ENCODE results near the gene ICAM2. TPM values are rescaled to one million over a fixed set of nuclear protein-coding genes. Genes with fewer than 3 reads are reported as not detected.
A peak's percentile ranks its signal among the peaks of the same experiment; 100 is the strongest.
"Not testable (repeated sequence)": the region's sequence is repeated elsewhere in the genome, so short reads cannot be mapped to it uniquely, and the experiment has no call there.

Gene ICAM2
- total RNA-seq, 1 donor = 6.5 TPM

DNA sequence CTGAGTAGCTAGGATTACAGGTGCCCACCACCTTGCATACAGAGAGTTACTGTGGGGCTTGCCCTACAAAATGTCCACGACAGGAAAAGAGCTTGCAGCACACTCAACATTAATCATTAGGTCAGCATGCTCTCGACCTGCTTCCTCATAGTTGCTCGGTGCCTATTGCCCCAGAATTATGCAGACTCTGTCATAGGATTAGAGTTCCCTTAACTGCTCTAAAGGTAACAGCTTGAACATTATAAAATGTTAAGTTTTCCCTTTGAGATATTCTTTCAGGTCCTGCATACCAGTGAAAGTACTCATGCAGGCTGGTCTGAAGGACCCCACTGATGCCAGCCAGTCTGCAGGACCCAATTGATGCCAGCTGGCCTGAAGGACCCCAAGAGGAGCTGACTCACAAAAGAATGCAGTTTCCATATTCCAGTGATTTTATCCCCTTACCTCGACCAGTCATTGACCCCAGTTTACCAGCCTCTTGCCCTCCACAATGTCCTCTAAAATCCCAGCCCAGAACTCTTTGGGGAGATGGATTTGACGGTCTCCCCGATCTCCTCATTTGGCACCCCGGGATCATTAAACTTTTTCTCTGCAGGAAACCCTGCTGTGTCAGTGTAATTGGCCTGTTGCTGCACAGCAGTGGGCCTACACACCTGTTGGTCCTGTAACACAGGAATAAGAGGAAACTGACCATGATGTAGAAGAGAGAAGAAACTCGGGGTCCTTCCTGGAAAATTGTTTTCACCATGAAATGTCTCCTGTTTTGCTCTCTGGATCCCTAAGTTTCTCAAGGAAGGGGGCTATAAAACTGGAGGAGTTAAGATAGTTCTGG is 10.6 kb downstream of the ICAM2 start:
- H3K4me2 ChIP-seq (ENCODE audit: insufficient read depth, low read length) = no peak overlapping the region

GRCh38 chr17:64008830-64009229 is 11.6 kb downstream of the ICAM2 start:
- no peak overlapping the region for H3K4me2 ChIP-seq (ENCODE audit: insufficient read depth, low read length)
- TF ChIP-seq, protein P1, sequence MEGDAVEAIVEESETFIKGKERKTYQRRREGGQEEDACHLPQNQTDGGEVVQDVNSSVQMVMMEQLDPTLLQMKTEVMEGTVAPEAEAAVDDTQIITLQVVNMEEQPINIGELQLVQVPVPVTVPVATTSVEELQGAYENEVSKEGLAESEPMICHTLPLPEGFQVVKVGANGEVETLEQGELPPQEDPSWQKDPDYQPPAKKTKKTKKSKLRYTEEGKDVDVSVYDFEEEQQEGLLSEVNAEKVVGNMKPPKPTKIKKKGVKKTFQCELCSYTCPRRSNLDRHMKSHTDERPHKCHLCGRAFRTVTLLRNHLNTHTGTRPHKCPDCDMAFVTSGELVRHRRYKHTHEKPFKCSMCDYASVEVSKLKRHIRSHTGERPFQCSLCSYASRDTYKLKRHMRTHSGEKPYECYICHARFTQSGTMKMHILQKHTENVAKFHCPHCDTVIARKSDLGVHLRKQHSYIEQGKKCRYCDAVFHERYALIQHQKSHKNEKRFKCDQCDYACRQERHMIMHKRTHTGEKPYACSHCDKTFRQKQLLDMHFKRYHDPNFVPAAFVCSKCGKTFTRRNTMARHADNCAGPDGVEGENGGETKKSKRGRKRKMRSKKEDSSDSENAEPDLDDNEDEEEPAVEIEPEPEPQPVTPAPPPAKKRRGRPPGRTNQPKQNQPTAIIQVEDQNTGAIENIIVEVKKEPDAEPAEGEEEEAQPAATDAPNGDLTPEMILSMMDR (IDR thresholded peaks at IDR 0.05; ENCODE audit: extremely low read depth, low read depth, low read length) = no peak
- H3K36me3 ChIP-seq (ENCODE audit: insufficient read depth, low read length) = no peaks in the 10 kb centered on the region

More for the DNA sequence above, 10.6 kb downstream of the ICAM2 start:
- Histone ChIP-seq H3K27ac (ENCODE audit: low read depth, low read length) (no peak overlapping the region), H4K20me1 (ENCODE audit: insufficient read depth, low read length) (no peaks in the 10 kb centered on the region), H3K36me3 (ENCODE audit: insufficient read depth, low read length) (no peaks in the 10 kb centered on the region), H3K9me3 (ENCODE audit: low read depth, low read length) (no peaks in the 10 kb centered on the region), H2AFZ (ENCODE audit: low read length) (peak overlapping the region; percentile 20), H3K4me3 (ENCODE audit: insufficient read depth, low read length) (no peak overlapping the region), H3K4me1 (ENCODE audit: insufficient read depth, low read length) (peaks cover 24% of the 10 kb centered on the region), H3K79me2 (ENCODE audit: insufficient read depth, low read length) (no peaks in the 10 kb centered on the region), H3K27me3 (ENCODE audit: insufficient read depth, low read length) (no peaks in the 10 kb centered on the region)
- no peak for DNase-seq (ENCODE audit: insufficient read length, low spot score, missing footprints)
- TF ChIP-seq, protein P1 (IDR thresholded peaks at IDR 0.05; ENCODE audit: extremely low read depth, low read depth, low read length) = no peak

GRCh38 chr17:64008346-64008745 is 12.1 kb downstream of the ICAM2 start:
- H2AFZ ChIP-seq (ENCODE audit: low read length) = no peak overlapping the region
- no peak overlapping the region for H3K4me2 ChIP-seq (ENCODE audit: insufficient read depth, low read length)
- H3K27ac ChIP-seq (ENCODE audit: low read depth, low read length) = no peak overlapping the region
- no peak overlapping the region for H3K4me3 ChIP-seq (ENCODE audit: insufficient read depth, low read length)
- no peaks in the 10 kb centered on the region for H3K9me3 ChIP-seq (ENCODE audit: low read depth, low read length)
- no peak for DNase-seq (ENCODE audit: insufficient read length, low spot score, missing footprints)
- TF ChIP-seq, protein P1 (IDR thresholded peaks at IDR 0.05; ENCODE audit: extremely low read depth, low read depth, low read length) = no peak
- H3K27me3 ChIP-seq (ENCODE audit: insufficient read depth, low read length) = no peaks in the 10 kb centered on the region
- H3K79me2 ChIP-seq (ENCODE audit: insufficient read depth, low read length) = no peaks in the 10 kb centered on the region
- no peaks in the 10 kb centered on the region for H4K20me1 ChIP-seq (ENCODE audit: insufficient read depth, low read length)
- H3K4me1 ChIP-seq (ENCODE audit: insufficient read depth, low read length) = peaks cover 24% of the 10 kb centered on the region
- no peaks in the 10 kb centered on the region for H3K36me3 ChIP-seq (ENCODE audit: insufficient read depth, low read length)

More at GRCh38 chr17:64008830-64009229, 11.6 kb downstream of the ICAM2 start:
- no peaks in the 10 kb centered on the region for H4K20me1 ChIP-seq (ENCODE audit: insufficient read depth, low read length)
- peaks cover 24% of the 10 kb centered on the region for H3K4me1 ChIP-seq (ENCODE audit: insufficient read depth, low read length)
- H3K27me3 ChIP-seq (ENCODE audit: insufficient read depth, low read length) = no peaks in the 10 kb centered on the region
- no peak for DNase-seq (ENCODE audit: insufficient read length, low spot score, missing footprints)
- no peaks in the 10 kb centered on the region for H3K79me2 ChIP-seq (ENCODE audit: insufficient read depth, low read length)
- peak overlapping the region; percentile 56 for H2AFZ ChIP-seq (ENCODE audit: low read length)
- H3K4me3 ChIP-seq (ENCODE audit: insufficient read depth, low read length) = no peak overlapping the region
- H3K9me3 ChIP-seq (ENCODE audit: low read depth, low read length) = no peaks in the 10 kb centered on the region
- H3K27ac ChIP-seq (ENCODE audit: low read depth, low read length) = no peak overlapping the region

DNA sequence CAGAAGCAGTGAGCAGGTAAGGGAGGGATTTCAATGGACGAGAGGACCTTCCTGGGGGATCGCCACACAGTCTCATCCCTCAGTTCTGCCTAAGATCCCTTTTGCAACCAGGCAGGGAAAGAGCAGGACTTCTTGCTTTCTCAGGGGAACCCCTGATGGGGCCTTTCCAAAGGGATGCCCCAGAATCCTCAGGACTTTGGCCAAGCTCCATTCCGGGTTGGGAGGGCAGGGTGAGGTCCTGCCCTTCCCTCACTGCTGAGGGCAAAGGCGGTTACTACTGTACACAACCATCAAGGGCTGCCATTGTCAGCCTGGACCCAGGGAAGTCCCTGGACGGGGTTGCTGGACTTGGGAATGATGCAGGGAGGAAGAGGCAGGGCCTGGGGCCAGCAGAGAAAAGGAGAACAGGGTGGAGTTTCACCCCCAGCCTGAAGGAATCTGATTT is 12.6 kb downstream of the ICAM2 start:
- Histone ChIP-seq H3K27me3 (ENCODE audit: insufficient read depth, low read length) (no peaks in the 10 kb centered on the region), H3K36me3 (ENCODE audit: insufficient read depth, low read length) (no peaks in the 10 kb centered on the region), H4K20me1 (ENCODE audit: insufficient read depth, low read length) (no peaks in the 10 kb centered on the region), H2AFZ (ENCODE audit: low read length) (no peak overlapping the region), H3K27ac (ENCODE audit: low read depth, low read length) (no peak overlapping the region), H3K4me1 (ENCODE audit: insufficient read depth, low read length) (peaks cover 24% of the 10 kb centered on the region), H3K9me3 (ENCODE audit: low read depth, low read length) (no peaks in the 10 kb centered on the region), H3K4me2 (ENCODE audit: insufficient read depth, low read length) (no peak overlapping the region), H3K4me3 (ENCODE audit: insufficient read depth, low read length) (no peak overlapping the region), H3K79me2 (ENCODE audit: insufficient read depth, low read length) (no peaks in the 10 kb centered on the region)
- DNase-seq (ENCODE audit: insufficient read length, low spot score, missing footprints) = peak; percentile 73
- TF ChIP-seq, protein P1 (IDR thresholded peaks at IDR 0.05; ENCODE audit: extremely low read depth, low read depth, low read length) = no peak

GRCh38 chr17:64007089-64007837 is 13.2 kb downstream of the ICAM2 start:
- peak overlapping the region; percentile 36 for H3K4me2 ChIP-seq (ENCODE audit: insufficient read depth, low read length)
- not testable (repeated sequence) for H3K27ac ChIP-seq (ENCODE audit: low read depth, low read length)

More at GRCh38 chr17:64007089-64007837, 13.2 kb downstream of the ICAM2 start:
- Histone ChIP-seq H3K4me1 (ENCODE audit: insufficient read depth, low read length) (peaks cover 24% of the 10 kb centered on the region), H2AFZ (ENCODE audit: low read length) (peak overlapping the region; percentile 59)
- H3K36me3 ChIP-seq (ENCODE audit: insufficient read depth, low read length); H3K9me3 ChIP-seq (ENCODE audit: low read depth, low read length); H3K4me3 ChIP-seq (ENCODE audit: insufficient read depth, low read length); H3K27me3 ChIP-seq (ENCODE audit: insufficient read depth, low read length); H3K79me2 ChIP-seq (ENCODE audit: insufficient read depth, low read length); DNase-seq (ENCODE audit: insufficient read length, low spot score, missing footprints); H4K20me1 ChIP-seq (ENCODE audit: insufficient read depth, low read length): not testable (repeated sequence)

Data from osteoblast (primary cell).